Measurements from ENCODE around the gene LHFPL6. TPM values are rescaled to one million over a fixed set of nuclear protein-coding genes. Genes with fewer than 3 reads are reported as not detected.

Gene LHFPL6
- total and polyA plus RNA-seq, 9 of the 15 experiments (the other 6 are each of a cell fraction or from before 2014, with no cell fraction given): 0.18 TPM; not detected in 8

DNA sequence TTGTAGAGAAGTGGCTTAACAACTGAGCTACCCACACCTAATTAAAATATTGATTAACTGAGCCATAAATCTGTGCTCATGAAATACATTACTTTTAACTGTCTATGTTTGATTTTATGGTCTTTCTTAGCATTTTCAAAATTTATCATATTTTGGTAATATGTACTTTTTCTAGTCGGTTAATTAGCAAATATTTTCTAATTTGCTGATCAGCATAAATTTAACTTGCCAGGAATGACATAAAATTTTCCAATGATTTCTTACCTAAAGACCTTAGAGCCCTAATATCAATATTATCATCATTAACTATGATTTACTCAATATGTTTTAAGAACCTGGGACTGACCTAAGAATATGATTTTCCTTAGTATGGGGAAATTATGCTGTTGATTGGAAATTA lies 32.6 kb upstream of the LHFPL6 start:
- WGBS (ENCODE audit: insufficient coverage, low coverage, missing lambda C conversion rate): 0% methylated on average over 1 of the region's 1 CpG
- H3K9me3 ChIP-seq (replicated peaks; ENCODE audit: control insufficient read depth, insufficient read depth, low read depth, low read length): no peaks in the 10 kb centered on the region
- no peaks in the 10 kb centered on the region for H3K36me3 ChIP-seq (ENCODE audit: control insufficient read depth, insufficient read depth, low read length)
- no TSS peak for BruUV-seq (replicated peaks)
- no peak overlapping the region for H3K4me3 ChIP-seq
- no peaks in the 10 kb centered on the region for H3K9me1 ChIP-seq (ENCODE audit: control insufficient read depth, insufficient read depth, low read length)
- DNase-seq (ENCODE audit: extremely low read depth in 1 of 4, low spot score in 3 of 4) (no peak), FAIRE-seq (no peak), ATAC-seq (no peak)
- no peaks in the 10 kb centered on the region for H3K79me2 ChIP-seq (ENCODE audit: control insufficient read depth, insufficient read depth, low read length)
- CTCF ChIA-PET (ENCODE audit: low intra/inter-chr PET ratio): no interaction called here
- no peaks in the 10 kb centered on the region for H4K20me1 ChIP-seq (replicated peaks; ENCODE audit: control insufficient read depth, insufficient read depth, low read length)
- no peak overlapping the region for H2AFZ ChIP-seq (ENCODE audit: low read depth, low read length)
- in situ Hi-C loops (cut with MboI): no loop called here
- POLR2A ChIA-PET: no interaction called here
- no peak for TF ChIP-seq ZNF217 (CRISPR knock-in tag; IDR thresholded peaks at IDR 0.05)
- no peak for TF ChIP-seq ESRRA (IDR thresholded peaks at IDR 0.05; ENCODE audit: borderline replicate concordance, low read depth)
- TF ChIP-seq CEBPG (CRISPR knock-in tag; IDR thresholded peaks at IDR 0.05): no peak
- no peak for TF ChIP-seq CEBPG (tag; conservative IDR thresholded peaks at IDR 0.05 in 1 of 2, IDR thresholded peaks at IDR 0.05 in 1 of 2)
- peak; percentile 48; the same call in 1 of the 2 replicates for TF ChIP-seq C11orf30 (IDR thresholded peaks at IDR 0.05; ENCODE audit: low read depth)
- peak; percentile 67 for TF ChIP-seq ZNF316 (IDR thresholded peaks at IDR 0.05)
- no peak overlapping the region for H3K9ac ChIP-seq (ENCODE audit: insufficient read depth in 1 of 2, low read depth in 2 of 2, low read length in 2 of 2)
- H3K27me3 ChIP-seq (ENCODE audit: control insufficient read depth in 2 of 2, insufficient read depth in 2 of 2, low read length in 2 of 2): no peaks in the 10 kb centered on the region; a peak in 1 of 5 replicates
- no peak overlapping the region for H3K27ac ChIP-seq (ENCODE audit: extremely low read depth, low read depth, low read length)
- H3K4me1 ChIP-seq (replicated peaks in 1 of 2; ENCODE audit: control insufficient read depth in 2 of 2, insufficient read depth in 2 of 2, low read length in 2 of 2): no peaks in the 10 kb centered on the region; a peak in 1 of 5 replicates
- intact Hi-C loops (cut with micrococcal nuclease): no loop called here
- H3K4me2 ChIP-seq (ENCODE audit: insufficient read depth, low read length): no peak overlapping the region

GRCh38 chr13:39632994-39633393 lies 30.0 kb upstream of the LHFPL6 start:
- Histone ChIP-seq H3K79me2 (ENCODE audit: control insufficient read depth, insufficient read depth, low read length) (no peaks in the 10 kb centered on the region), H4K20me1 (replicated peaks; ENCODE audit: control insufficient read depth, insufficient read depth, low read length) (no peaks in the 10 kb centered on the region), H2AFZ (ENCODE audit: low read depth, low read length) (no peak overlapping the region), H3K4me3 (no peak overlapping the region), H3K27me3 (ENCODE audit: control insufficient read depth in 2 of 2, insufficient read depth in 2 of 2, low read length in 2 of 2) (no peaks in the 10 kb centered on the region; a peak in 1 of 5 replicates), H3K9ac (ENCODE audit: insufficient read depth in 1 of 2, low read depth in 2 of 2, low read length in 2 of 2) (no peak overlapping the region), H3K36me3 (ENCODE audit: control insufficient read depth, insufficient read depth, low read length) (no peaks in the 10 kb centered on the region), H3K27ac (ENCODE audit: extremely low read depth, low read depth, low read length) (no peak overlapping the region), H3K4me2 (ENCODE audit: insufficient read depth, low read length) (no peak overlapping the region), H3K9me3 (replicated peaks; ENCODE audit: control insufficient read depth, insufficient read depth, low read depth, low read length) (no peaks in the 10 kb centered on the region), H3K4me1 (replicated peaks in 1 of 2; ENCODE audit: control insufficient read depth in 2 of 2, insufficient read depth in 2 of 2, low read length in 2 of 2) (no peaks in the 10 kb centered on the region; a peak in 1 of 5 replicates), H3K9me1 (ENCODE audit: control insufficient read depth, insufficient read depth, low read length) (no peaks in the 10 kb centered on the region)
- ATAC-seq: no peak
- ChIA-PET POLR2A (no interaction called here), CTCF (ENCODE audit: low intra/inter-chr PET ratio) (no interaction called here)
- no peak for DNase-seq (ENCODE audit: extremely low read depth in 1 of 4, low spot score in 3 of 4)
- no TSS peak for BruUV-seq (replicated peaks)
- intact Hi-C loops (cut with micrococcal nuclease): no loop called here
- FAIRE-seq: no peak
- TF ChIP-seq POLR3A (IDR thresholded peaks at IDR 0.05; ENCODE audit: borderline replicate concordance, extremely low read depth, insufficient read depth, insufficient read length) (no peak), ZNF316 (IDR thresholded peaks at IDR 0.05) (peak; percentile 34; the same call in 1 of the 2 replicates)
- in situ Hi-C loops (cut with MboI): no loop called here
